ENCODE measurements around the gene RAVER1. TPM values are rescaled to one million over a fixed set of nuclear protein-coding genes. Genes with fewer than 3 reads are reported as not detected.

RAVER1 gene
- total RNA-seq, 1 donor from 2014 or later: 25.4 TPM

GRCh38 chr19:10294368-10294697 lies 39.0 kb downstream of the RAVER1 start:
- intact Hi-C loops (cut with DNase I): no loop called here
- no peak for DNase-seq

GRCh38 chr19:10293637-10294367 lies 39.5 kb downstream of the RAVER1 start:
- no peak for TF ChIP-seq CTCF (IDR thresholded peaks at IDR 0.05)
- peaks cover 50% of the 10 kb centered on the region for H3K4me1 ChIP-seq
- intact Hi-C loops (cut with DNase I): no loop called here
- H3K4me3 ChIP-seq: no peak overlapping the region
- H3K36me3 ChIP-seq: no peaks in the 10 kb centered on the region
- ATAC-seq (no peak), DNase-seq (no peak)
- peaks cover 38% of the 10 kb centered on the region for H3K27me3 ChIP-seq
- H3K27ac ChIP-seq: no peak overlapping the region
- H3K9me3 ChIP-seq: no peaks in the 10 kb centered on the region

More at GRCh38 chr19:10294368-10294697, 39.0 kb downstream of the RAVER1 start:
- H3K4me1 ChIP-seq: peaks cover 45% of the 10 kb centered on the region
- no peak for ATAC-seq
- TF ChIP-seq CTCF (IDR thresholded peaks at IDR 0.05): no peak
- H3K36me3 ChIP-seq: no peaks in the 10 kb centered on the region
- no peak overlapping the region for H3K4me3 ChIP-seq
- no peaks in the 10 kb centered on the region for H3K9me3 ChIP-seq
- H3K27ac ChIP-seq: no peak overlapping the region
- H3K27me3 ChIP-seq: peaks cover 36% of the 10 kb centered on the region

GRCh38 chr19:10292789-10293636 lies 40.3 kb downstream of the RAVER1 start:
- DNase-seq: no peak
- H3K4me3 ChIP-seq: peak overlapping the region; percentile 58

GRCh38 chr19:10292206-10292788 lies 41.0 kb downstream of the RAVER1 start:
- peak overlapping the region; percentile 60 for H3K27ac ChIP-seq
- intact Hi-C loops (cut with DNase I): no loop called here
- H3K4me1 ChIP-seq: peaks cover 63% of the 10 kb centered on the region
- H3K4me3 ChIP-seq: peak overlapping the region; percentile 58
- peak; percentile 96 for DNase-seq
- H3K9me3 ChIP-seq: no peaks in the 10 kb centered on the region
- no peak for TF ChIP-seq CTCF (IDR thresholded peaks at IDR 0.05)
- ATAC-seq: peak; percentile 82
- H3K27me3 ChIP-seq: peaks cover 42% of the 10 kb centered on the region
- no peaks in the 10 kb centered on the region for H3K36me3 ChIP-seq

More at GRCh38 chr19:10292789-10293636, 40.3 kb downstream of the RAVER1 start:
- no peak for ATAC-seq
- no peaks in the 10 kb centered on the region for H3K9me3 ChIP-seq
- intact Hi-C loops (cut with DNase I): no loop called here
- no peak for TF ChIP-seq CTCF (IDR thresholded peaks at IDR 0.05)
- no peaks in the 10 kb centered on the region for H3K36me3 ChIP-seq
- peaks cover 56% of the 10 kb centered on the region for H3K4me1 ChIP-seq
- H3K27me3 ChIP-seq: peaks cover 42% of the 10 kb centered on the region
- H3K27ac ChIP-seq: no peak overlapping the region

GRCh38 chr19:10291554-10292205 lies 41.6 kb downstream of the RAVER1 start:
- no peak for TF ChIP-seq CTCF (IDR thresholded peaks at IDR 0.05)
- peak overlapping the region; percentile 60 for H3K27ac ChIP-seq
- H3K27me3 ChIP-seq: peaks cover 42% of the 10 kb centered on the region
- H3K9me3 ChIP-seq: no peaks in the 10 kb centered on the region
- no peak for DNase-seq
- intact Hi-C loops (cut with DNase I): no loop called here
- no peaks in the 10 kb centered on the region for H3K36me3 ChIP-seq
- H3K4me1 ChIP-seq: peaks cover 69% of the 10 kb centered on the region
- peak overlapping the region; percentile 58 for H3K4me3 ChIP-seq
- ATAC-seq: no peak

Data from upper lobe of right lung (tissue), 1 donor.